GM12878 (cell line): Measurements from ENCODE around the gene KDM4F. TPM values are rescaled to one million over a fixed set of nuclear protein-coding genes. Genes with fewer than 3 reads are reported as not detected.

ENCODE experiments used
- ATF2 ChIP-seq: IDR thresholded peaks from 2 replicates; pipeline ENCODE4 v1.6.1; 2012; ENCODE audit warnings: low read length, inconsistent platforms
- BACH1 ChIP-seq: fragments of 450-650 bp; IDR thresholded peaks from 2 replicates; pipeline ENCODE4 v1.6.1; 2017; ENCODE audit warnings: mild to moderate bottlenecking, borderline replicate concordance
- BHLHE40 ChIP-seq, 2 experiments: fragments of 450-650 bp in 1 of 2; IDR thresholded peaks; 2 replicates each; pipeline ENCODE4 v1.6.1; 2011 to 2017; ENCODE audit warnings: low read depth in 2 of 2, borderline replicate concordance in 1 of 2, improper control_type of control experiment in 1 of 2, low read length in 1 of 2, mild to moderate bottlenecking in 1 of 2
- BMI1 ChIP-seq: fragments of 450-650 bp; IDR thresholded peaks from 2 replicates; pipeline ENCODE4 v1.6.1; 2016; ENCODE audit warnings: mild to moderate bottlenecking, moderate library complexity, borderline replicate concordance
- CBX3 ChIP-seq: fragments of 200-600 bp; sonication (generic); IDR thresholded peaks from 2 replicates; pipeline ENCODE4 v1.6.1; 2016; ENCODE audit warnings: low read depth, borderline replicate concordance
- CHD4 ChIP-seq: fragments of 200-600 bp; sonication (generic); IDR thresholded peaks from 2 replicates; pipeline ENCODE4 v1.6.1; 2016; ENCODE audit warnings: mild to moderate bottlenecking
- CREM ChIP-seq: IDR thresholded peaks from 2 replicates; pipeline ENCODE4 v1.6.1; 2014; ENCODE audit warnings: antibody characterized with exemption, low read depth
- E2F8 ChIP-seq: fragments of 450-650 bp; IDR thresholded peaks from 2 replicates; pipeline ENCODE4 v1.6.1; 2018; ENCODE audit warnings: mild to moderate bottlenecking, low read depth, moderate library complexity; ENCODE audit not compliant: partially characterized antibody
- E4F1 ChIP-seq: fragments of 450-650 bp; IDR thresholded peaks from 2 replicates; pipeline ENCODE4 v1.6.1; 2018; ENCODE audit warnings: borderline replicate concordance, mild to moderate bottlenecking; ENCODE audit not compliant: partially characterized antibody
- EGR1 ChIP-seq, 2 experiments: IDR thresholded peaks; 1 replicate in 1 of 2; 2 replicates in 1 of 2; pipeline ENCODE4 v1.6.1; 2011 to 2012; ENCODE audit warnings: low read depth in 2 of 2, low read length in 2 of 2, borderline replicate concordance in 1 of 2, mild to moderate bottlenecking in 1 of 2, moderate library complexity in 1 of 2
- JUNB ChIP-seq: IDR thresholded peaks from 2 replicates; pipeline ENCODE4 v1.6.1; 2016; ENCODE audit warnings: antibody characterized with exemption, mild to moderate bottlenecking
- NRF1 ChIP-seq: conservative IDR thresholded peaks from 2 replicates; pipeline ENCODE4 v1.6.1; 2011; ENCODE audit warnings: mild to moderate bottlenecking, low read depth, low read length, improper control_type of control experiment
- PKNOX1 ChIP-seq: fragments of 450-650 bp; IDR thresholded peaks from 2 replicates; pipeline ENCODE4 v1.6.1; 2016; ENCODE audit warnings: mild to moderate bottlenecking
- POLR2A ChIP-seq: IDR thresholded peaks from 2 replicates; pipeline ENCODE4 v1.6.1; 2011; ENCODE audit warnings: low read depth, mild to moderate bottlenecking, low read length
- POLR2AphosphoS5 ChIP-seq: IDR thresholded peaks from 2 replicates; pipeline ENCODE4 v1.6.1; 2011; ENCODE audit warnings: mild to moderate bottlenecking, low read length, inconsistent platforms
- SIN3A ChIP-seq: IDR thresholded peaks from 2 replicates; pipeline ENCODE4 v1.6.1; 2012; ENCODE audit warnings: low read depth, low read length, improper control_type of control experiment
- SIX5 ChIP-seq: IDR thresholded peaks from 2 replicates; pipeline ENCODE4 v1.6.1; 2011; ENCODE audit warnings: mild to moderate bottlenecking, low read depth, low read length, moderate library complexity; ENCODE audit not compliant: severe bottlenecking
- SPI1 ChIP-seq: IDR thresholded peaks from 2 replicates; pipeline ENCODE4 v1.6.1; 2011; ENCODE audit warnings: low read depth, mild to moderate bottlenecking, low read length, moderate library complexity, borderline replicate concordance; ENCODE audit not compliant: insufficient read depth
- SUZ12 ChIP-seq: fragments of 200-600 bp; sonication (generic); IDR thresholded peaks from one replicate; pipeline ENCODE4 v1.6.1; 2018; ENCODE audit warnings: antibody characterized with exemption, mild to moderate bottlenecking; ENCODE audit not compliant: unreplicated experiment
- TAF1 ChIP-seq: IDR thresholded peaks from 2 replicates; pipeline ENCODE4 v1.6.1; 2011; ENCODE audit warnings: mild to moderate bottlenecking, low read depth, low read length, borderline replicate concordance
- ZNF24 ChIP-seq: fragments of 450-650 bp; IDR thresholded peaks from 2 replicates; pipeline ENCODE4 v1.6.1; 2017; ENCODE audit warnings: antibody characterized with exemption, mild to moderate bottlenecking
- ZNF274 ChIP-seq: IDR thresholded peaks from one replicate; pipeline ENCODE4 v1.8.0; 2011; ENCODE audit not compliant: insufficient read length, insufficient read depth
- ZNF622 ChIP-seq: fragments of 450-650 bp; IDR thresholded peaks from 2 replicates; pipeline ENCODE4 v1.6.1; 2017; ENCODE audit warnings: mild to moderate bottlenecking, inconsistent platforms
- polyA plus RNA-seq, 11 experiments: library from polyadenylated mRNA; depleted of rRNA in 4 of 11; unstranded in 6 of 11; stranded (reverse) in 5 of 11; fragments of >200 nt; fragmentation: Nextera tagmentation in 4 of 11; fragmentation: Illumina TruSeq in 1 of 11; extraction: Ambion mirVana in 4 of 11; extraction: Trizol in 1 of 11; gene quantifications; 1 replicate in 1 of 11; 2 replicates in 10 of 11; pipeline versions ENCODE4 v1.2.1 to v1.2.3, GENCODE V29; 2011 to 2016; ENCODE audit warnings: inconsistent platforms in 2 of 11, missing spikeins in 2 of 11, low read depth in 1 of 11
- total RNA-seq, 4 experiments: library from RNA; depleted of rRNA in 3 of 4; stranded (reverse); fragments of >200 nt in 3 of 4; fragmentation: Illumina TruSeq in 1 of 4; extraction: Trizol in 1 of 4; gene quantifications; 2 replicates each; pipeline versions ENCODE4 v1.2.1 to v1.2.3, GENCODE V29; 2013 to 2021

Gene KDM4F
- total and polyA plus RNA-seq, 10 of the 15 experiments (the other 5 are each of a cell fraction or from before 2014, with no cell fraction given), result not detected

- TF ChIP-seq PKNOX1 (no peak), ZNF622 (no peak), BHLHE40 (IDR thresholded peaks at IDR 0.05; ENCODE audit: borderline replicate concordance in 1 of 2, low read depth in 2 of 2, low read length in 1 of 2) (0 out of 4 replicates have a peak, but pooled peaks of 1 of the 2 experiments have one; percentile 6), E4F1 (no peak), JUNB (peak; percentile 32; the same call in 1 of the 2 replicates), SIX5 (no peak), ATF2 (no peak), SPI1 (no peak), BACH1 (peak; percentile 89; the same call in 1 of the 2 replicates), CHD4 (no peak), POLR2A (no peak), EGR1 (IDR thresholded peaks at IDR 0.05; ENCODE audit: borderline replicate concordance in 1 of 2, low read depth in 2 of 2, low read length in 2 of 2) (peak in 1 of 2 experiments; percentile 69; a peak in 2 of 3 replicates), ZNF24 (no peak), SUZ12 (no peak), NRF1 (no peak), ZNF274 (no peak), CBX3 (no peak), E2F8 (no peak), CREM (peak; percentile 55; the same call in 1 of the 2 replicates), BMI1 (no peak), SIN3A (no peak), POLR2AphosphoS5 (no peak), TAF1 (no peak)
These were observed 35.3 kb downstream of the KDM4F start (continued) for GRCh38 chr11:95084509-95084908.
